Liver (tissue), 3 donors: ENCODE results near the gene CGNL1.

ENCODE experiments used
- EGR1 ChIP-seq, 2 donors: IDR thresholded peaks; 2 replicates each; pipeline ENCODE4 v1.6.1; 2016 to 2018; ENCODE audit warnings: antibody characterized with exemption in 2 of 2, low read depth in 2 of 2
- JUND ChIP-seq, 2 donors: IDR thresholded peaks; 2 replicates each; pipeline ENCODE4 v1.6.1; 2016; ENCODE audit warnings: antibody characterized with exemption in 2 of 2
- NR2F2 ChIP-seq: IDR thresholded peaks from 2 replicates; pipeline ENCODE4 v1.6.1; 2016; ENCODE audit warnings: antibody characterized with exemption
- RAD21 ChIP-seq, 2 donors: IDR thresholded peaks; 2 replicates each; pipeline ENCODE4 v1.6.1; 2016; ENCODE audit warnings: antibody characterized with exemption in 2 of 2, mild to moderate bottlenecking in 2 of 2
- RXRA ChIP-seq, 2 donors: IDR thresholded peaks; 2 replicates each; pipeline ENCODE4 v1.6.1; 2017 to 2018; ENCODE audit warnings: antibody characterized with exemption in 2 of 2, mild to moderate bottlenecking in 1 of 2
- SP1 ChIP-seq: IDR thresholded peaks from 2 replicates; pipeline ENCODE4 v1.6.1; 2018; ENCODE audit warnings: antibody characterized with exemption, mild to moderate bottlenecking
- YY1 ChIP-seq: IDR thresholded peaks from 2 replicates; pipeline ENCODE4 v1.6.1; 2016; ENCODE audit warnings: antibody characterized with exemption, mild to moderate bottlenecking
- TF ChIP-seq, protein P1 (sequence below): fragments of 150-350 bp; IDR thresholded peaks from 2 replicates; pipeline ENCODE4 v1.5.1; 2017; ENCODE audit warnings: improper control_type of control experiment, low read depth, low read length; ENCODE audit not compliant: missing input control
- TF ChIP-seq, protein P2 (sequence below): IDR thresholded peaks from 2 replicates; pipeline ENCODE4 v1.6.1; 2016; ENCODE audit warnings: antibody characterized with exemption
- donor health status: healthy.
- donor health status: healthy.

DNA sequence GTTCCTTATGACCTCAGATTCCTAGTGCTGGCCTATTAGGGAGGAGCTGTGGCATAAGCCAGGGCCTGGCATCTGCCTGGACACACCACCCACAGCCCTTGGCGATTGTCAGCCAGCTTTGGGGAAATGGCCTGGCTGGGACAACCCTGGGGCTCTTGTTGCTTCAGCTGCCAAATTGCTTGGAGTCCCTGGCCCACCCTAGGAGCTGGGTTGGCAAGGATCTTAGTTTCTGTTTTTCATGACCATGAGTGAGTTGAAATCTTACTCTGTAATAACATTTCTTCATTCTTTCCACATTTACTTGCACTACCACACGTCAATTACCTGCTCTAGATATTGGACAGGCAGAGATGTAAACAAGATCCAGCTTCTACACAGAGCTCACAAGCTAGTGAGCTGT lies 213.4 kb downstream of the CGNL1 start:
- TF ChIP-seq, protein P1, sequence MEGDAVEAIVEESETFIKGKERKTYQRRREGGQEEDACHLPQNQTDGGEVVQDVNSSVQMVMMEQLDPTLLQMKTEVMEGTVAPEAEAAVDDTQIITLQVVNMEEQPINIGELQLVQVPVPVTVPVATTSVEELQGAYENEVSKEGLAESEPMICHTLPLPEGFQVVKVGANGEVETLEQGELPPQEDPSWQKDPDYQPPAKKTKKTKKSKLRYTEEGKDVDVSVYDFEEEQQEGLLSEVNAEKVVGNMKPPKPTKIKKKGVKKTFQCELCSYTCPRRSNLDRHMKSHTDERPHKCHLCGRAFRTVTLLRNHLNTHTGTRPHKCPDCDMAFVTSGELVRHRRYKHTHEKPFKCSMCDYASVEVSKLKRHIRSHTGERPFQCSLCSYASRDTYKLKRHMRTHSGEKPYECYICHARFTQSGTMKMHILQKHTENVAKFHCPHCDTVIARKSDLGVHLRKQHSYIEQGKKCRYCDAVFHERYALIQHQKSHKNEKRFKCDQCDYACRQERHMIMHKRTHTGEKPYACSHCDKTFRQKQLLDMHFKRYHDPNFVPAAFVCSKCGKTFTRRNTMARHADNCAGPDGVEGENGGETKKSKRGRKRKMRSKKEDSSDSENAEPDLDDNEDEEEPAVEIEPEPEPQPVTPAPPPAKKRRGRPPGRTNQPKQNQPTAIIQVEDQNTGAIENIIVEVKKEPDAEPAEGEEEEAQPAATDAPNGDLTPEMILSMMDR, result no peak
- no peak for TF ChIP-seq RAD21 (IDR thresholded peaks at IDR 0.05)
- TF ChIP-seq NR2F2, result no peak
- no peak for TF ChIP-seq SP1
- TF ChIP-seq RXRA (IDR thresholded peaks at IDR 0.05), result no peak
- TF ChIP-seq YY1, result no peak
- no peak for TF ChIP-seq EGR1 (IDR thresholded peaks at IDR 0.05; ENCODE audit: low read depth in 2 of 2)
- no peak for TF ChIP-seq JUND (IDR thresholded peaks at IDR 0.05)
- TF ChIP-seq, protein P2, sequence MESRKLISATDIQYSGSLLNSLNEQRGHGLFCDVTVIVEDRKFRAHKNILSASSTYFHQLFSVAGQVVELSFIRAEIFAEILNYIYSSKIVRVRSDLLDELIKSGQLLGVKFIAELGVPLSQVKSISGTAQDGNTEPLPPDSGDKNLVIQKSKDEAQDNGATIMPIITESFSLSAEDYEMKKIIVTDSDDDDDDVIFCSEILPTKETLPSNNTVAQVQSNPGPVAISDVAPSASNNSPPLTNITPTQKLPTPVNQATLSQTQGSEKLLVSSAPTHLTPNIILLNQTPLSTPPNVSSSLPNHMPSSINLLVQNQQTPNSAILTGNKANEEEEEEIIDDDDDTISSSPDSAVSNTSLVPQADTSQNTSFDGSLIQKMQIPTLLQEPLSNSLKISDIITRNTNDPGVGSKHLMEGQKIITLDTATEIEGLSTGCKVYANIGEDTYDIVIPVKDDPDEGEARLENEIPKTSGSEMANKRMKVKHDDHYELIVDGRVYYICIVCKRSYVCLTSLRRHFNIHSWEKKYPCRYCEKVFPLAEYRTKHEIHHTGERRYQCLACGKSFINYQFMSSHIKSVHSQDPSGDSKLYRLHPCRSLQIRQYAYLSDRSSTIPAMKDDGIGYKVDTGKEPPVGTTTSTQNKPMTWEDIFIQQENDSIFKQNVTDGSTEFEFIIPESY, result no peak
